ENCODE measurements around the gene COX8A. TPM values are rescaled to one million over a fixed set of nuclear protein-coding genes. Genes with fewer than 3 reads are reported as not detected.
"Not testable (repeated sequence)": the region's sequence is repeated elsewhere in the genome, so short reads cannot be mapped to it uniquely, and the experiment has no call there.

Gene COX8A
- total RNA-seq, 2 experiments from 2014 or later, result 89.1 to 105 TPM

- intact Hi-C loops (cut with DNase I, micrococcal nuclease), result no loop called here
- Mint-ChIP-seq H3K9me3 (no peaks in the 10 kb centered on the region), H3K36me3 (ENCODE audit: low read depth) (no peaks in the 10 kb centered on the region), H3K27ac (no peak overlapping the region), H3K4me1 (ENCODE audit: low read depth) (peaks cover 6% of the 10 kb centered on the region), H3K27me3 (no peaks in the 10 kb centered on the region), H3K4me3 (no peak overlapping the region)
- DNase-seq (no peak), ATAC-seq (ENCODE audit: poor library complexity) (no peak)
- H3K4me1 ChIP-seq (ENCODE audit: insufficient read depth, low read length), result peaks cover 11% of the 10 kb centered on the region
- no peak for TF ChIP-seq CTCF (IDR thresholded peaks at IDR 0.05)
- no peak overlapping the region for H3K27ac ChIP-seq (ENCODE audit: low read depth in 1 of 2, low read length in 2 of 2)
- ChIA-PET CTCF (no interaction called here), POLR2A (no interaction called here)
- H3K27me3 ChIP-seq (ENCODE audit: control insufficient read depth in 1 of 2, insufficient read depth in 2 of 2, low read length in 2 of 2), result peaks cover 0 to 4% of the 10 kb centered on the region in 2 experiments
- no peaks in the 10 kb centered on the region for H3K36me3 ChIP-seq (ENCODE audit: insufficient read depth, low read length)
- H3K9me3 ChIP-seq (ENCODE audit: control insufficient read depth in 1 of 2, insufficient read depth in 1 of 2, low read length in 2 of 2), result no peaks in the 10 kb centered on the region
- H3K4me3 ChIP-seq (ENCODE audit: low read length), result no peak overlapping the region
Measured at GRCh38 chr11:63966444-63966843, 8.0 kb upstream of the COX8A start.

GRCh38 chr11:63969461-63969860, 5.0 kb upstream of the COX8A start:
- H3K9me3 Mint-ChIP-seq, result no peaks in the 10 kb centered on the region
- Histone ChIP-seq H3K27me3 (ENCODE audit: control insufficient read depth in 1 of 2, insufficient read depth in 2 of 2, low read length in 2 of 2) (peaks cover 0 to 4% of the 10 kb centered on the region in 2 experiments), H3K4me3 (ENCODE audit: low read length) (no peak overlapping the region), H3K36me3 (ENCODE audit: insufficient read depth, low read length) (no peaks in the 10 kb centered on the region), H3K4me1 (ENCODE audit: insufficient read depth, low read length) (peaks cover 7% of the 10 kb centered on the region), H3K9me3 (ENCODE audit: control insufficient read depth in 1 of 2, insufficient read depth in 1 of 2, low read length in 2 of 2) (no peaks in the 10 kb centered on the region), H3K27ac (ENCODE audit: low read depth in 1 of 2, low read length in 2 of 2) (no peak overlapping the region)
- peaks cover 11% of the 10 kb centered on the region for H3K4me1 Mint-ChIP-seq (ENCODE audit: low read depth)
- ChIA-PET CTCF (interaction anchor here (0.5 kb wide), 1 partner anchor 149 kb away, joined by 3 read pairs; no protein-coding TSS in a partner anchor), POLR2A (no interaction called here)
- no peaks in the 10 kb centered on the region for H3K27me3 Mint-ChIP-seq
- TF ChIP-seq CTCF (IDR thresholded peaks at IDR 0.05), result no peak
- intact Hi-C loops (cut with DNase I, micrococcal nuclease), result no loop called here
- ATAC-seq (ENCODE audit: poor library complexity) (no peak), DNase-seq (no peak)
- no peak overlapping the region for H3K27ac Mint-ChIP-seq
- H3K36me3 Mint-ChIP-seq (ENCODE audit: low read depth), result peaks cover 3% of the 10 kb centered on the region
- no peak overlapping the region for H3K4me3 Mint-ChIP-seq

- CTCF ChIA-PET, result no interaction called here
- H3K9me3 ChIP-seq (ENCODE audit: control insufficient read depth in 1 of 2, insufficient read depth in 1 of 2, low read length in 2 of 2), result no peaks in the 10 kb centered on the region
- peaks cover 16% of the 10 kb centered on the region for H3K4me1 ChIP-seq (ENCODE audit: insufficient read depth, low read length)
- no peaks in the 10 kb centered on the region for H3K27me3 Mint-ChIP-seq
- DNase-seq (no peak), ATAC-seq (ENCODE audit: poor library complexity) (no peak)
- peaks cover 8% of the 10 kb centered on the region for H3K36me3 Mint-ChIP-seq (ENCODE audit: low read depth)
- POLR2A ChIA-PET, result no interaction called here
- H3K27ac Mint-ChIP-seq, result no peak overlapping the region
- no peaks in the 10 kb centered on the region for H3K9me3 Mint-ChIP-seq
- no peak for TF ChIP-seq CTCF (IDR thresholded peaks at IDR 0.05)
- no peak overlapping the region for H3K4me3 ChIP-seq (ENCODE audit: low read length)
- H3K4me3 Mint-ChIP-seq, result no peak overlapping the region
- H3K27me3 ChIP-seq (ENCODE audit: control insufficient read depth in 1 of 2, insufficient read depth in 2 of 2, low read length in 2 of 2), result peaks cover 0 to 4% of the 10 kb centered on the region in 2 experiments
- H3K27ac ChIP-seq (ENCODE audit: low read depth in 1 of 2, low read length in 2 of 2), result no peak overlapping the region
- intact Hi-C loops (cut with DNase I, micrococcal nuclease), result loop anchor here (5.0 to 10.0 kb wide), 2 partner anchors 34 to 136 kb away; partner anchors contain the start of genes MARK2 (in 1 of the 2) and NAA40 (in 1 of the 2)
- H3K36me3 ChIP-seq (ENCODE audit: insufficient read depth, low read length), result no peaks in the 10 kb centered on the region
- H3K4me1 Mint-ChIP-seq (ENCODE audit: low read depth), result peaks cover 16% of the 10 kb centered on the region
Measured at GRCh38 chr11:63970902-63971301, 3.5 kb upstream of the COX8A start.

- Mint-ChIP-seq H3K27ac (peak overlapping the region; percentile 99), H3K4me1 (ENCODE audit: low read depth) (peaks cover 25% of the 10 kb centered on the region), H3K4me3 (peak overlapping the region; percentile 100), H3K36me3 (ENCODE audit: low read depth) (peaks cover 15% of the 10 kb centered on the region)
- not testable (repeated sequence) for H3K9me3 ChIP-seq (ENCODE audit: control insufficient read depth in 1 of 2, insufficient read depth in 1 of 2, low read length in 2 of 2); H3K9me3 Mint-ChIP-seq; DNase-seq; H3K27ac ChIP-seq (ENCODE audit: low read depth in 1 of 2, low read length in 2 of 2); H3K27me3 ChIP-seq (ENCODE audit: control insufficient read depth in 1 of 2, insufficient read depth in 2 of 2, low read length in 2 of 2); H3K36me3 ChIP-seq (ENCODE audit: insufficient read depth, low read length); H3K27me3 Mint-ChIP-seq; ATAC-seq (ENCODE audit: poor library complexity)
- intact Hi-C loops (cut with DNase I, micrococcal nuclease), result loop anchor here (1.0 to 10.0 kb wide), 3 partner anchors 12 to 139 kb away; partner anchors contain the start of genes OTUB1 (in 2 of the 2), MARK2 (in 1 of the 2) and NAA40 (in 1 of the 2)
- Histone ChIP-seq H3K4me1 (ENCODE audit: insufficient read depth, low read length) (peaks cover 27% of the 10 kb centered on the region), H3K4me3 (ENCODE audit: low read length) (peak overlapping the region; percentile 94)
- ChIA-PET CTCF (interaction anchor here (1.4 kb wide), 1 partner anchor 136 kb away, joined by 4 read pairs; no protein-coding TSS in a partner anchor), POLR2A (interaction anchor here (1.2 kb wide), 2 partner anchors 12 to 26 kb away, joined by 10 to 15 read pairs; partner anchors contain the start of gene OTUB1)
Measured at GRCh38 chr11:63973912-63974258, 535 bp upstream of the COX8A start.
